SU-DHL-6 (cell line): ENCODE results near the gene STIMATE.

Experiments
- H2AFZ ChIP-seq: fragments of 200-600 bp; sonication (generic); 2 replicates; pipeline ENCODE4 v1.6.1; 2014; ENCODE audit warnings: low read depth, mild to moderate bottlenecking, moderate library complexity, mixed read lengths, antibody characterized with exemption, low read length; ENCODE audit not compliant: severe bottlenecking
- H3F3A ChIP-seq: fragments of 200-600 bp; shearing (Covaris generic); 2 replicates; pipeline ENCODE4 v1.6.0; 2016; ENCODE audit warnings: antibody characterized with exemption, mild to moderate bottlenecking; ENCODE audit not compliant: insufficient read depth
- H3K27ac ChIP-seq: fragments of 200-600 bp; sonication (generic); 2 replicates; pipeline ENCODE4 v1.5.1; 2016; ENCODE audit warnings: low read depth, mild to moderate bottlenecking, low read length, moderate library complexity, mixed read lengths
- H3K27me3 ChIP-seq: fragments of 200-600 bp; sonication (generic), shearing (Covaris generic); 2 replicates; pipeline ENCODE4 v1.6.0; 2014; ENCODE audit warnings: mild to moderate bottlenecking, low read length
- H3K36me3 ChIP-seq: fragments of 200-600 bp; sonication (generic); 2 replicates; pipeline ENCODE4 v1.6.1; 2014; ENCODE audit warnings: mild to moderate bottlenecking, low read length, mixed read lengths
- H3K4me2 ChIP-seq: fragments of 300-600, 200-600 bp; shearing (Covaris generic), sonication (generic); 2 replicates; pipeline ENCODE4 v1.6.0; 2014; ENCODE audit warnings: low read length, low read depth, mild to moderate bottlenecking; ENCODE audit not compliant: poor library complexity, severe bottlenecking
- H3K4me3 ChIP-seq: fragments of 200-600 bp; sonication (generic); 2 replicates; pipeline ENCODE4 v1.5.1; 2014; ENCODE audit warnings: antibody characterized with exemption, low read length, mild to moderate bottlenecking, mixed read lengths; ENCODE audit not compliant: insufficient read depth, poor library complexity, severe bottlenecking
- H3K79me2 ChIP-seq: fragments of 200-600 bp; sonication (generic); 2 replicates; pipeline ENCODE4 v1.6.1; 2014; ENCODE audit warnings: mild to moderate bottlenecking, low read length, moderate library complexity; ENCODE audit not compliant: insufficient read depth
- H3K9ac ChIP-seq: fragments of 200-600 bp; sonication (generic); 2 replicates; pipeline ENCODE4 v1.7.0; 2014; ENCODE audit warnings: mild to moderate bottlenecking, low read length
- H3K9me2 ChIP-seq: fragments of 200-600 bp; sonication (generic); replicated peaks from 2 replicates; pipeline ENCODE4 v1.6.1; 2014; ENCODE audit warnings: low read length; ENCODE audit not compliant: insufficient read depth
- H3K9me3 ChIP-seq: fragments of 200-600 bp; sonication (generic); 2 replicates; pipeline ENCODE4 v1.6.1; 2014; ENCODE audit warnings: low read length, mixed read lengths; ENCODE audit not compliant: insufficient read depth
- H4K20me1 ChIP-seq: fragments of 200-600 bp; sonication (generic); 2 replicates; pipeline ENCODE4 v1.6.1; 2014; ENCODE audit warnings: low read depth, mild to moderate bottlenecking, antibody characterized with exemption, low read length, moderate library complexity, mixed read lengths
- CTCF ChIP-seq: fragments of 200-600 bp; sonication (generic); IDR thresholded peaks from one replicate; pipeline ENCODE4 v1.5.1; 2017; ENCODE audit warnings: antibody characterized with exemption, mild to moderate bottlenecking, low read length, moderate library complexity; ENCODE audit not compliant: insufficient read depth, poor library complexity, severe bottlenecking
- EZH2phosphoT487 ChIP-seq: fragments of 200-600 bp; sonication (generic), shearing (Covaris generic); conservative IDR thresholded peaks from 2 replicates; pipeline ENCODE4 v1.6.1; 2018; ENCODE audit warnings: mild to moderate bottlenecking, antibody characterized with exemption, low read length, moderate library complexity, mixed read lengths

Gene STIMATE

GRCh38 chr3:52920841-52921240 lies 23.5 kb upstream of the STIMATE start:
- Histone ChIP-seq H3K27ac (no peak overlapping the region), H3K79me2 (no peaks in the 10 kb centered on the region), H3K9me3 (no peaks in the 10 kb centered on the region), H2AFZ (no peak overlapping the region), H3K4me2 (no peak overlapping the region), H3K9ac (no peak overlapping the region), H3K9me2 (no peaks in the 10 kb centered on the region), H3F3A (no peaks in the 10 kb centered on the region), H4K20me1 (no peaks in the 10 kb centered on the region), H3K27me3 (no peaks in the 10 kb centered on the region), H3K36me3 (peaks cover 11% of the 10 kb centered on the region; the same call in 1 of the 2 replicates), H3K4me3 (no peak overlapping the region)
- TF ChIP-seq EZH2phosphoT487 = no peak
- no peak for TF ChIP-seq CTCF

- Histone ChIP-seq H3K79me2 (no peaks in the 10 kb centered on the region), H3K4me3 (no peak overlapping the region), H3K27ac (no peak overlapping the region), H4K20me1 (no peaks in the 10 kb centered on the region), H2AFZ (no peak overlapping the region), H3K9me2 (no peaks in the 10 kb centered on the region), H3K9ac (no peak overlapping the region), H3K4me2 (no peak overlapping the region), H3K36me3 (peaks cover 14% of the 10 kb centered on the region; the same call in 1 of the 2 replicates), H3K9me3 (no peaks in the 10 kb centered on the region), H3K27me3 (no peaks in the 10 kb centered on the region), H3F3A (no peaks in the 10 kb centered on the region)
- no peak for TF ChIP-seq CTCF
- TF ChIP-seq EZH2phosphoT487 = no peak
These were observed 19.7 kb upstream of the STIMATE start for GRCh38 chr3:52917044-52917443.

- no peaks in the 10 kb centered on the region for H3K9me2 ChIP-seq
These were observed 17.9 kb upstream of the STIMATE start for GRCh38 chr3:52915294-52915693.

More at GRCh38 chr3:52915294-52915693, 17.9 kb upstream of the STIMATE start:
- Histone ChIP-seq H3K27ac (no peak overlapping the region), H4K20me1 (no peaks in the 10 kb centered on the region), H3K4me2 (no peak overlapping the region), H3K36me3 (peaks cover 5% of the 10 kb centered on the region; the same call in 1 of the 2 replicates), H3K9me3 (no peaks in the 10 kb centered on the region), H3K79me2 (no peaks in the 10 kb centered on the region), H2AFZ (no peak overlapping the region), H3K4me3 (no peak overlapping the region), H3K9ac (no peak overlapping the region), H3F3A (no peaks in the 10 kb centered on the region), H3K27me3 (no peaks in the 10 kb centered on the region)
- TF ChIP-seq EZH2phosphoT487 = no peak
- TF ChIP-seq CTCF = no peak
